HEK293 (cell line): ENCODE results near the gene ITPR2.

Source experiments
- CTCF ChIA-PET: fragments of 350-600 bp; formaldehyde crosslinking; extraction: SDS; loops from one replicate; lab custom pipeline; 2021; ENCODE audit warnings: antibody characterized with exemption; lab: Yijun Ruan, JAX
- POLR2A ChIA-PET: fragments of 300-600 bp; formaldehyde crosslinking; extraction: SDS; loops from one replicate; lab custom pipeline; 2020; ENCODE audit warnings: antibody characterized with exemption, inconsistent platforms; lab: Yijun Ruan, JAX
- H3K27ac ChIP-seq: fragments of 200-500 bp; sonication (Bioruptor generic); 2 replicates; pipeline ENCODE4 v1.5.1; 2014; ENCODE audit warnings: low read depth, low read length, control low read depth, inconsistent platforms; ENCODE audit errors: extremely low read depth
- H3K36me3 ChIP-seq, 2 experiments: fragments of 200-500 bp in 1 of 2; sonication (Bioruptor generic) in 1 of 2; 1 replicate in 1 of 2; 2 replicates in 1 of 2; pipeline ENCODE4 v1.5.1; 2014 to 2017; ENCODE audit warnings: inconsistent platforms in 2 of 2, low read length in 2 of 2; ENCODE audit not compliant: control insufficient read depth in 2 of 2, insufficient read depth in 1 of 2
- H3K4me1 ChIP-seq: fragments of 200-500 bp; sonication (Bioruptor generic); 2 replicates; pipeline ENCODE4 v1.5.1; 2014; ENCODE audit warnings: mild to moderate bottlenecking, low read length, inconsistent platforms; ENCODE audit not compliant: control insufficient read depth, insufficient read depth
- H3K4me3 ChIP-seq: 2 replicates; pipeline ENCODE4 v1.5.1; 2011; ENCODE audit warnings: low read depth, mild to moderate bottlenecking, control low read depth, low read length, moderate library complexity
- H3K9me3 ChIP-seq: fragments of 200-500 bp; sonication (Bioruptor generic); 2 replicates; pipeline ENCODE4 v1.5.1; 2014; ENCODE audit warnings: low read depth, low read length, inconsistent platforms; ENCODE audit not compliant: control insufficient read depth, insufficient read depth
- FEZF1 ChIP-seq: fragments of 450-650 bp; formaldehyde crosslinking; IDR thresholded peaks from 2 replicates; pipeline ENCODE4 v1.5.1; 2016; ENCODE audit warnings: missing biosample characterization, missing genetic modification characterization
- GLIS2 ChIP-seq: fragments of 450-650 bp; formaldehyde crosslinking; IDR thresholded peaks from 2 replicates; pipeline ENCODE4 v1.5.1; 2016; ENCODE audit warnings: missing biosample characterization, missing genetic modification characterization
- HOXA7 ChIP-seq: sonication (generic); formaldehyde crosslinking; IDR thresholded peaks from 2 replicates; pipeline ENCODE4 v1.8.1; 2022; ENCODE audit warnings: missing genetic modification reagents, borderline replicate concordance
- HOXC10 ChIP-seq: sonication (generic); formaldehyde crosslinking; IDR thresholded peaks from 2 replicates; pipeline ENCODE4 v1.8.1; 2023; ENCODE audit warnings: mild to moderate bottlenecking, missing genetic modification reagents
- HOXD13 ChIP-seq: sonication (generic); formaldehyde crosslinking; IDR thresholded peaks from 2 replicates; pipeline ENCODE4 v1.8.0; 2022; ENCODE audit warnings: missing genetic modification reagents, borderline replicate concordance
- KLF1 ChIP-seq: fragments of 450-650 bp; formaldehyde crosslinking; IDR thresholded peaks from 2 replicates; pipeline ENCODE4 v1.5.1; 2016; ENCODE audit warnings: missing biosample characterization, missing genetic modification characterization
- KLF8 ChIP-seq: fragments of 450-650 bp; formaldehyde crosslinking; IDR thresholded peaks from 2 replicates; pipeline ENCODE4 v1.5.1; 2016; ENCODE audit warnings: missing biosample characterization, missing genetic modification characterization
- OSR2 ChIP-seq: fragments of 450-650 bp; formaldehyde crosslinking; IDR thresholded peaks from 2 replicates; pipeline ENCODE4 v1.5.1; 2016; ENCODE audit warnings: missing biosample characterization, missing genetic modification characterization
- PRDM6 ChIP-seq: fragments of 450-650 bp; formaldehyde crosslinking; IDR thresholded peaks from 2 replicates; pipeline ENCODE4 v1.5.1; 2017; ENCODE audit warnings: missing biosample characterization, missing genetic modification characterization
- REPIN1 ChIP-seq: fragments of 450-650 bp; formaldehyde crosslinking; IDR thresholded peaks from 2 replicates; pipeline ENCODE4 v1.5.1; 2017; ENCODE audit warnings: missing biosample characterization, missing genetic modification characterization, low read depth
- SP3 ChIP-seq: fragments of 450-650 bp; formaldehyde crosslinking; IDR thresholded peaks from 2 replicates; pipeline ENCODE4 v1.5.1; 2016; ENCODE audit warnings: missing biosample characterization, missing genetic modification characterization
- ZBTB17 ChIP-seq: fragments of 450-650 bp; formaldehyde crosslinking; IDR thresholded peaks from 2 replicates; pipeline ENCODE4 v1.5.1; 2016; ENCODE audit warnings: missing biosample characterization, missing genetic modification characterization
- ZNF138 ChIP-seq: fragments of 450-650 bp; formaldehyde crosslinking; IDR thresholded peaks from 2 replicates; pipeline ENCODE4 v1.5.1; 2016; ENCODE audit warnings: missing biosample characterization, missing genetic modification characterization, borderline replicate concordance
- ZNF140 ChIP-seq: fragments of 450-650 bp; formaldehyde crosslinking; IDR thresholded peaks from 2 replicates; pipeline ENCODE4 v1.5.1; 2016; ENCODE audit warnings: missing biosample characterization, missing genetic modification characterization
- ZNF155 ChIP-seq: fragments of 450-650 bp; formaldehyde crosslinking; IDR thresholded peaks from 2 replicates; pipeline ENCODE4 v1.5.1; 2016; ENCODE audit warnings: missing biosample characterization, missing genetic modification characterization
- ZNF174 ChIP-seq: fragments of 450-650 bp; formaldehyde crosslinking; IDR thresholded peaks from 2 replicates; pipeline ENCODE4 v1.5.0; 2017; ENCODE audit warnings: missing biosample characterization, mild to moderate bottlenecking, missing genetic modification characterization
- ZNF24 ChIP-seq: fragments of 450-650 bp; formaldehyde crosslinking; IDR thresholded peaks from 2 replicates; pipeline ENCODE4 v1.5.1; 2016; ENCODE audit warnings: missing biosample characterization, missing genetic modification characterization
- ZNF248 ChIP-seq: fragments of 450-650 bp; formaldehyde crosslinking; IDR thresholded peaks from 2 replicates; pipeline ENCODE4 v1.5.1; 2017; ENCODE audit warnings: missing biosample characterization, missing genetic modification characterization
- ZNF350 ChIP-seq: fragments of 450-650 bp; formaldehyde crosslinking; IDR thresholded peaks from 2 replicates; pipeline ENCODE4 v1.5.0; 2017; ENCODE audit warnings: missing biosample characterization, mild to moderate bottlenecking, missing genetic modification characterization
- ZNF416 ChIP-seq: fragments of 450-650 bp; formaldehyde crosslinking; IDR thresholded peaks from 2 replicates; pipeline ENCODE4 v1.5.1; 2016; ENCODE audit warnings: missing biosample characterization, missing genetic modification characterization
- ZNF426 ChIP-seq: fragments of 450-650 bp; formaldehyde crosslinking; IDR thresholded peaks from 2 replicates; pipeline ENCODE4 v1.5.1; 2017; ENCODE audit warnings: missing biosample characterization, missing genetic modification characterization, mild to moderate bottlenecking, inconsistent platforms, moderate library complexity
- ZNF433 ChIP-seq: fragments of 450-650 bp; formaldehyde crosslinking; IDR thresholded peaks from 2 replicates; pipeline ENCODE4 v1.5.1; 2016; ENCODE audit warnings: missing biosample characterization, missing genetic modification characterization, low read depth
- ZNF449 ChIP-seq: fragments of 450-650 bp; formaldehyde crosslinking; IDR thresholded peaks from 2 replicates; pipeline ENCODE4 v1.5.1; 2017; ENCODE audit warnings: missing biosample characterization, mild to moderate bottlenecking, missing genetic modification characterization, moderate library complexity
- ZNF473 ChIP-seq: fragments of 450-650 bp; formaldehyde crosslinking; IDR thresholded peaks from 2 replicates; pipeline ENCODE4 v1.5.1; 2017; ENCODE audit warnings: missing biosample characterization, missing genetic modification characterization
- ZNF560 ChIP-seq: fragments of 450-650 bp; formaldehyde crosslinking; IDR thresholded peaks from 2 replicates; pipeline ENCODE4 v1.5.1; 2017; ENCODE audit warnings: missing biosample characterization, missing genetic modification characterization, borderline replicate concordance
- ZNF654 ChIP-seq: fragments of 450-650 bp; formaldehyde crosslinking; IDR thresholded peaks from 2 replicates; pipeline ENCODE4 v1.5.1; 2016; ENCODE audit warnings: low read depth, missing biosample characterization, missing genetic modification characterization
- ZNF670 ChIP-seq: fragments of 450-650 bp; formaldehyde crosslinking; IDR thresholded peaks from 2 replicates; pipeline ENCODE4 v1.5.1; 2016; ENCODE audit warnings: missing biosample characterization, missing genetic modification characterization, low read depth
- ZNF701 ChIP-seq: fragments of 450-650 bp; formaldehyde crosslinking; IDR thresholded peaks from 2 replicates; pipeline ENCODE4 v1.5.1; 2016; ENCODE audit warnings: missing biosample characterization, missing genetic modification characterization
- ZNF768 ChIP-seq: fragments of 450-650 bp; formaldehyde crosslinking; IDR thresholded peaks from 2 replicates; pipeline ENCODE4 v1.5.1; 2018; ENCODE audit warnings: missing biosample characterization, mild to moderate bottlenecking, missing genetic modification characterization
- ZNF785 ChIP-seq: fragments of 450-650 bp; formaldehyde crosslinking; IDR thresholded peaks from 2 replicates; pipeline ENCODE4 v1.5.1; 2016; ENCODE audit warnings: missing biosample characterization, missing genetic modification characterization
- ZSCAN18 ChIP-seq: fragments of 450-650 bp; formaldehyde crosslinking; IDR thresholded peaks from 2 replicates; pipeline ENCODE4 v1.5.1; 2016; ENCODE audit warnings: missing biosample characterization, missing genetic modification characterization

Gene ITPR2

GRCh38 chr12:26610774-26611173 is 222.2 kb downstream of the ITPR2 start:
- POLR2A ChIA-PET = no interaction called here
- TF ChIP-seq ZBTB17 (tag by site-specific recombination) (no peak), FEZF1 (no peak), ZNF473 (tag by site-specific recombination) (no peak), HOXA7 (CRISPR knock-in tag) (no peak), OSR2 (tag by site-specific recombination) (no peak), GLIS2 (no peak), ZNF560 (tag by site-specific recombination) (no peak), ZNF138 (tag by site-specific recombination) (no peak), ZNF785 (tag by site-specific recombination) (no peak), KLF1 (tag by site-specific recombination) (no peak), ZNF140 (tag by site-specific recombination) (no peak), ZNF350 (tag by site-specific recombination) (no peak), SP3 (tag by site-specific recombination) (no peak), ZNF768 (tag by site-specific recombination) (no peak), ZNF155 (no peak), HOXD13 (no peak), PRDM6 (tag by site-specific recombination) (no peak)
- Histone ChIP-seq H3K4me1 (no peaks in the 10 kb centered on the region), H3K36me3 (no peaks in the 10 kb centered on the region), H3K4me3 (no peak overlapping the region), H3K27ac (no peak overlapping the region), H3K9me3 (no peaks in the 10 kb centered on the region)
- CTCF ChIA-PET = interaction anchor here (0.8 kb wide), 1 partner anchor 22 kb away, joined by 3 read pairs; no protein-coding TSS in a partner anchor

- CTCF ChIA-PET = interaction anchor here (0.6 to 0.8 kb wide), 3 partner anchors 9 to 38 kb away, joined by 3 to 4 read pairs (median 3); no protein-coding TSS in a partner anchor
- no peaks in the 10 kb centered on the region for H3K4me1 ChIP-seq
- no peaks in the 10 kb centered on the region for H3K9me3 ChIP-seq
- TF ChIP-seq HOXC10 (CRISPR knock-in tag) (no peak), ZNF449 (no peak), ZNF174 (tag by site-specific recombination) (no peak), ZNF248 (no peak)
- H3K4me3 ChIP-seq = no peak overlapping the region
- H3K36me3 ChIP-seq = no peaks in the 10 kb centered on the region
- POLR2A ChIA-PET = no interaction called here
- H3K27ac ChIP-seq = no peak overlapping the region
These were observed 223.0 kb downstream of the ITPR2 start for GRCh38 chr12:26609986-26610385.

- ChIA-PET CTCF (interaction anchor here (0.6 kb wide), 1 partner anchor 41 kb away, joined by 3 read pairs; no protein-coding TSS in a partner anchor), POLR2A (no interaction called here)
- Histone ChIP-seq H3K4me1 (no peaks in the 10 kb centered on the region), H3K9me3 (no peaks in the 10 kb centered on the region), H3K36me3 (no peaks in the 10 kb centered on the region), H3K4me3 (no peak overlapping the region), H3K27ac (no peak overlapping the region)
- TF ChIP-seq ZNF426 (tag by site-specific recombination) (no peak), ZNF654 (tag by site-specific recombination) (no peak), REPIN1 (no peak), ZNF416 (tag by site-specific recombination) (no peak), ZNF670 (tag by site-specific recombination) (no peak), ZNF701 (tag by site-specific recombination) (no peak), ZSCAN18 (no peak), ZNF433 (no peak), KLF8 (tag by site-specific recombination) (no peak), ZNF24 (tag by site-specific recombination) (no peak), ZNF350 (tag by site-specific recombination) (no peak)
These were observed 224.3 kb downstream of the ITPR2 start for GRCh38 chr12:26608706-26609105.
